Fibroblast of the conjunctiva (primary cell): ENCODE results near the gene TBC1D3B.
"Not testable (repeated sequence)": the region's sequence is repeated elsewhere in the genome, so short reads cannot be mapped to it uniquely, and the experiment has no call there.

Source experiments
- DNase-seq: peaks from one replicate; pipeline ENCODE4 v3.0.0-alpha.2; 2010; ENCODE audit warnings: low read depth

Gene TBC1D3B

DNA sequence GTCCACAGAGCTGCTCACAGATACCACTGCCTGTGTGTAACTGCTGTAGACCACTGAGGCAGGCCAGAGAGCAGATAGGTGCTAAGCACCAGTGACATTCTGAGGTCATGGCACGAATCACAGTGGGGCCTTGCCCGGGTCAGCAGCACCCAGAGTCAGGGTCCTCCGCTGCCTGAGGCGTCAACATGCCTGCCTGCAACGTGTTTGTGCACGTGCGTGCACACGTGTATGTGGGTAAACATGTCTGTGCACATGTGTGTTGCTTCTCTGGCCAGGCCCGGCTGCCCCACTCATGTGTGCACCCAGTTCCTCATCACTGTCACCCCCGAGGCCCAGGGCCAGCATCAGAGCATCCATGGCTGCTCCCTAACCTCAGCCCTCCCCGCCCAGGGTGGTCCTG, at the start of gene TBC1D3B:
TSS of gene TBC1D3B (minus strand) at position 101 of the 400 bp plus-strand sequence. CDS start 1,586 bp downstream, outside the sequence.
- DNase-seq = not testable (repeated sequence)

DNA sequence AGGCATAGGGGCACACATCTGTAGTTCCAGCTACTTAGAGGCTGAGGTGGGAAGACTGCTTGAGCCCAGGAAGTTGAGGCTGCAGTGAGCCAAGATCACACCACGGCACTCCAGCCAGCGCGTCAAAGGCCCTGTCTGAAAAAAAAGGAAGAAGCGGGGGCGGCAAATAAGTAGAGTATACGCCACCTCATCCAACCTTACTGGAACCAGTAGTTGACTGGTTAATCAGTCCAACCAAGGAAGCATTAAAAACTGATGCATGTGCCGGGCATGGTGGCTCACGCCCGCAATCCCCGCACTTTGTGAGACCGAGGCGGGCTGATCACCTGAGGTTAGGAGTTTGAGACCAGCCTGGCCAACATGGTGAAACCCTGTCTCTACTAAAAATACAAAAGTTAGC, 46.5 kb upstream of the TBC1D3B start:
- not testable (repeated sequence) for DNase-seq

DNA sequence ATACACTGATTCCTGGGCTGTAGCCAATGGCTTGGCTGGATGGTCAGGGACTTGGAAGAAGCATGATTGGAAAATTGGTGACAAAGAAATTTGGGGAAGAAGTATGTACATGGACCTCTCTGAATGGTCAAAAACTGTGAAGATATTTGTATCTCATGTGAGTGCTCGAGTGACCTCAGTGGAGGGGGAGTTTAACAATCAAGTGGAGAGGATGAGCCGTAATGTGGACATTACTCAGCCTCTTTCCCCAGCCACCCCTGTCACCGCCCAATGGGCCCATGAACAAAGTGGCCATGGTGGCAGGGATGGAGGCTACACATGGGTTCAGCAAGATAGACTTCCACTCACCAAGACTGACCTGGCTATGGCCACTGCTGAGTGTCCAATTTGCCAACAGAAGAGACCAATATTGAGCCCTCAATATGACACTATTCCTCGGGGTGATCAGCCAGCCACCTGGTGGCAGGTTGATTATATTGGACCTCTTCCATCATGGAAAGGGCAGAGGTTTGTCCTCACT, 45.2 kb upstream of the TBC1D3B start:
- DNase-seq = not testable (repeated sequence)

DNA sequence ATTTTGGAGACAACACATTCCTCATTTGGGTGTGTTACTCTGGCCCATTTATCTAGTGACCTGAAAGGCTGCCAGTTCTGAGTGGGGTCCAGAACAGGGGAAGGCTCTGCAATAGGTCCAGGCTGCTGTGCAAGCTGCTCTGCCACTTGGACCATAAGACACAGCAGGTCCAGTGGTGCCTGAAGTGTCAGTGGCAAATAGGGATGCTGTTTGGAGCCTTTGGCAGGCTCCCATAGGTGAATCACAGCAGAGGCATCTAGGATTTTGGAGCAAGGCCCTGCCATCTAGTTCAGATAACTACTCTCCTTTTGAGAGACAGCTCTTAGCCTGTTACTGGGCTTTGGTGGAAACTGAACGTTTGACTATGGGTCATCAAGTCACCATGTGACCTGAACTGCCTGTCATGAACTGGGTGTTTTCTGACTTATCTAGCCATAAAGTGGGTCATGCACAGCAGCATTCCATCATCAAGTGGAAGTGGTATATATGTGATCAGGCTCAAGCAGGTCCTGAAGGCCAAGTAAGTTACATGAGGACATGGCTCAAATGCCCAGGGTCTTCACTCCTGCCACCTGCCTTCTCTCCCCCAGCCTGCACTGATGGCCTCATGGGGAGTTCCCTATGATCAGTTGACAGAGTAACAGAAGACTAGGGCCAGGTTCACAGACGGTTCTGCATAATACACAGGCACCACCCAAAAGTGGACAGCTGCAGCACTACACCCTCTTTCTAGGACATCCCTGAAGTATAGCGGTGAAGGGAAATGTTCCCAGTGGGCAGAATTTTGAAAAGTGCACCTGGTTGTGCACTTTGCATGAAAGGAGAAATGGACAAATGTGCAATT, 44.5 kb upstream of the TBC1D3B start:
- not testable (repeated sequence) for DNase-seq

DNA sequence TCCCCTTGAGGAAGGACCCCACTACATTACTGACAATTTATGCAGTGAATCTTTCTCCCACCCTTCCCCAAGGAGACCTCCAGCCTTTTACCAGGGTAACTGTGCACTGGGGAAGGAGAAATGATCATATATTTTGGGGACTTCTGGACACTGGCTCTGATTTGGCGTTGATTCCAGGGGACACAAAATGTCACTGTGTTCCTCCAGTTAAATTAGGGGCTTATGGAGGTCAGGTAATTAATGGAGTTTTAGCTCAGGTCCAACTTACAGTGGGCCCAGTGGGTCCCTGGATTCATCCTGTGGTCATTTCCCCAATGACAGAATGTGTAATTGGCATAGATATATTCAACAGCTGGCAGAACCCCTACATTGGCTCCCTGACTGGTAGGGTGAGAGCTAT, 43.1 kb upstream of the TBC1D3B start:
- DNase-seq = not testable (repeated sequence)

DNA sequence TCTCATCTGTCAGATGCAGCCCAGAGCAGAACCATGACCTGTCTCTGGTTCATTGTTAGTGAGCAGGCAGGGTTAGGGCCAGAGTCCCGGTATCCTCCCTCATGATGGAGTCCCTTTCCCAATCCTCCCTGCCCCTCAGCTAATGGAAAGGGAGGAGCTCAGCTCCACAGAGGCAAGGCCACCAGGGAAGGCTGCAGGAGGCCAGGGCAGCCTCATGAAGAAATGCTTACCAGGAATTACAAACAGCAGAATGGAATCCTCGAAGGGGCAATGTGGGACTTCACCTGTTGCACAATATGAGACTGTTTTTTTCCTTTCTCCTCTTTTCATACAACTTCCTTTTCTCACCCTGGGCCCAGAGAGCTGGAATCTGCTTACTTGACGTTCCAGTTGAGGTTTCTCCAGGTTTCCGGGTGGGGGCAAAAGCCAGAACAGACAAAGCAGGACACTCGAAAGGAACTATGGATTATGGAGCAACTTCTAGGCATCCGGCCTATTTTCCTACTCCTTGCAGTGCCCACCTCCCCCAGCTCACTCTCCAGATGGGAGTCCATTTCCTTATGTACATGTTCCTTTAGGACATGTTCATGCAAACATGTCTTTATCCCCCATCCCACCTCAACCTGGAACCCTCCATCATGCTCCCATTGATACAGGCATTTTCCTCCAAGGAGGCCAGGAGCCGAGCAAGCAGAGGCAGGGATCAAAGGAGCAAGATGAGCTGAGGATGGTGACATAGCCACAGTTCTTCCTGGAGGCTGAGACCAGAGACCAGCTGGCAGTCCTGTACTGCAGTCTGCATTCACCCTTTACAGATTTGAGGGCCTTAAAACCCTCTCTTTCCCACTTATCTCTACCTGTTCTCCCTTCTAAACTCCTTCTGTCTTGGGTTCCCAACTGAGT, 39.2 kb upstream of the TBC1D3B start:
- not testable (repeated sequence) for DNase-seq

DNA sequence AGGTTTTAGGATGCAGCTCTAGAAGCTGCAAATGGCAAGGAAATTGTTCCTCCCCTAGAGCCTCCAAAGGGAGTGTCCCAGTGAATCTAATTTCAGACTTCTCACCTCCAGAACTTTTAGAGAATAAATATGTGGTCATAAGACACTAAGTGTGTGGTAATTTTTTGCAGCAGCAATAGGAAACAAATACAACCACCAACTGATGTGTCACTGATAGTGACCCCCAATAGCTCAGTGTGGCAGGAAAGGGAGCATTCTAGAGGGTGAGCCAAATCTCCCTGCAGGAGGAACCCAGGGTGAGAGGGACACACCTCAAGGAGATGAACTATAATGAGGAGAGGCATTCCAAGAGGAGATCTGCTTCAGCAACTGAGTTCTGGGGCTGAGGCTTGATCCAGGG, 38.5 kb upstream of the TBC1D3B start:
- no peak for DNase-seq

DNA sequence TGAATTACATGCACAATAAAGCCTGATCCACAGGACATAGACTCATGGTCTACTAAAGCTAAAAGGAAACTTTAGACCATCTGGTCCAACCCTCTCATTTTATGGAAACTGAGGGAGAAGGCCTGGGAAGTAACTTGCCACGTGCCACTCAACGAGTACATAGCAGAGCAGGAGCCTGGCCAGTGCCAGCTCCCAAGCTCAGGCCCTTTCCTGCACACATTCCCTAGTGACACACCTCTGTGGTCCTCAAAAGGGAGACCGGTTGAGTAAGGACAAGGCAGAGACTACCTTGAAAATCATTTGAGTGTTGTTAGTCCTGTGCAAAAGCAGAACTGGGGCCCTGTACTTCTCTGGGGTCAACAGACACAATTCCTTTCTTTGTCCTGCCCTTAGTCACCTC, 37.3 kb upstream of the TBC1D3B start:
- no peak for DNase-seq

DNA sequence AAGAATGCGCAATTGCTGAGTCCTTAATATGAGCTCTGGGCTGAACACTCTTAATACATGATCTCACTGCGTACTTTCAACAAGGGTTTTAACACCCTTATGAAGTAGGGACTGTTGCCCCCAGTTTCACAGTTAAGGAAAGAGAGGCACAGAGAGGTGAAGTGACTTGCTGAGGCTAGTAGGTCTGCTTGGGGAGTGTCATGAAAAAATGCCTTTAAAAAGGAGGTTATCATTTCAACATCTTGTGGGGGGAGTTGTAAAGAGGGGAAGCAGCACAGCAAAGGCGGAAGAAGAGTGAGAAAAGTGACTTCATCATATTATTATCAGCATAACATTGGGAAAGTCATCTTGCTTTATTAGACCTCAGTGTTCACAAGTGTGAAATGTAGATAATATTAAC, 36.5 kb upstream of the TBC1D3B start:
- no peak for DNase-seq

DNA sequence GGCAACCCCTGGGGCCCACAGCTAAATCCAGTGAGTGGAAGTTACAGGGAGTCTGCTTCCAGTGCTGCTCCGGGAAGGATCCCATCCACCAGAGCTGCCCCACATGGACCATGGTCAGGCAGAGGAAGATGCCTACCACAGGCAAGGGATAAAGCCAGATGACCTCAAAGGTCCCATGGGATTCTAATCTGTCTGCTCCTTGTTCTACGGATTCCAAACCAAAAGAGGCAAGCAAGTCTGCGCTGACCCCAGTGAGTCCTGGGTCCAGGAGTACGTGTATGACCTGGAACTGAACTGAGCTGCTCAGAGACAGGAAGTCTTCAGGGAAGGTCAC, 35.8 kb upstream of the TBC1D3B start:
- DNase-seq = no peak

DNA sequence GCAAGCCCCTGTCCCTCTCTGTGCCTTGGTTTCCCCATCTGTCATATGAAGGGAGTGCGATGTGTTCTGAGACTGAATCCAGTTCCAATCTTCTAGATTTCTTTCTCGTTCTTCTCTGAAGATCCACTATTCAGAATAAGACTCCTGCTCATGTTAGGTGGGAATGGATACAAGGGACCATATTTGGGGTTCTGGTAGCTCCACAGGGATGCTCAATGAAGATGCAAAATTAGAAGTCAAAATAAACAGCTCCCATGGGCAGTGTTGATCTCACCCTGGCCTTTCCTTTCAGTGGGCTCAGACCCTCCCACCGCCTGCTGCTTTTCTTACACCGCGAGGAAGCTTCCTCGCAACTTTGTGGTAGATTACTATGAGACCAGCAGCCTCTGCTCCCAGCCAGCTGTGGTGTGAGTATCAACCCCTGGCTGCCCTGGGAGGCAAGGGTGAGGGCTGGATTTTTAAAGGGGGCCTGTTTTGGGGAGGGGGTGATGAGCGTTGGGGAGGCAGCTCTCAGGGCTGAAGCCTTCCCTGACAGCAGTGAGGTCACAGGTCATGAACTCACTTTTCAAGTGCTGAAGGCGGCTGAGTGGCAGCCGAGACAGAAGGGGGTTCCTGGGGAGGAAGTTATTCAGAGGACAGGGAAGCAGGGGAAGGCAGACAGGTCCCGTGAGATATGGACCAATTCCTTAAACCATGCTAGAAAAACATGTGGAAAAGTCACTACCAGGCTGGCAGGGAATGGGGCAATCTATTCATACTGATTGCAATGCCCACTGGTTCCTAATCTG, 35.2 kb upstream of the TBC1D3B start:
- DNase-seq = not testable (repeated sequence)

DNA sequence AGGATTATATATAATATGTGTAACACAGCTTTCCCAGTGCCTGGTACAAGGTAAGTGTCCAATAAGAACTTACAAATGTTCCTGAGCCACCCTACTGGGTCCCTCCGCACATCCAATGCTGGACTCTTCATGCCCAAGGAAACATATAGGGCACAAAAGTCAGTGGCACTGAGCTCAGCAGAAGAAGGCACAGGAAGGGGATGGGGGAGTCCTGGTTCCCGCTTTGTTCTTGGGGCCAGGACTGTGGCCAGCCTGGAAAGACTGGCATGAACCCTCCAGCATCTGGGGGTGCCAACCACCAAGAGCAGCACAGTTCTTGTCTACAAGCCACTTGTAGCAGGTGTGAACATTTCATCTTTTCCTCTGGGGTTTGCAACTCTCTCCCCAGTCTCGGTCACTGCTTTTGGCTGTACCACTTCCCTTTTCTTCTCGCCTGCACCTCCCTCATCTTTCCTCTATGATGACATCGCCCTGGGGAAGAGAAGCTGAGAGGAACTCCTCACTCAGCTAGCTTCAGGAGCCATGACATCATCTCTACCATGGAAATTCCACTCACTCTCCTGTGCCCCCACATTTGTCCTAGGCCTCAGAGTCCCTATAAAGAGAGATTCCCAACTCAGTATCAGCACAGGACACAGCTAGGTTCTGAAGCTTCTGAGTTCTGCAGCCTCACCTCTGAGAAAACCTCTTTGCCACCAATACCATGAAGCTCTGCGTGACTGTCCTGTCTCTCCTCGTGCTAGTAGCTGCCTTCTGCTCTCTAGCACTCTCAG, 34.2 kb upstream of the TBC1D3B start, which contains the start of gene CCL4L2:
TSS of gene CCL4L2 (plus strand) at position 625 of the 773 bp plus-strand sequence.
- DNase-seq = not testable (repeated sequence)

DNA sequence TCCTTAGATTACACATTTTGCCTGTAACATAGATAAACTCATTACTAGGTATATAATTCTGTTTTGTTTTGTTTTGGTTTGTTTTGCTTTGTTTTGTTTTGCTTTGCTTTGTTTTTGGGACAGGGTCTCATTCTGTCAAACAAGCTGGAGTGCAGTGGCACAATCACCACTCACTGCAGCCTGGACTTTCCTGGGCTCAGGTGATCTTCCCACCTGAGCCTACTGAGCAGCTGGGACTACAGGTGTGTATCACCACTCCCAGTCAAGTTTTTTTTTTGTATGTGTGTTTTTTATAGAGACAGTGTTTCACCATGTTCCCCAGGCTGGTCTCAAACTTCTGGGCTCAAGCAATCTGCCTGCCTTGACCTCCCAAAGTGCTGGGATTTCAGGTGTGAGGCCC, 33.1 kb upstream of the TBC1D3B start:
- DNase-seq = no peak

DNA sequence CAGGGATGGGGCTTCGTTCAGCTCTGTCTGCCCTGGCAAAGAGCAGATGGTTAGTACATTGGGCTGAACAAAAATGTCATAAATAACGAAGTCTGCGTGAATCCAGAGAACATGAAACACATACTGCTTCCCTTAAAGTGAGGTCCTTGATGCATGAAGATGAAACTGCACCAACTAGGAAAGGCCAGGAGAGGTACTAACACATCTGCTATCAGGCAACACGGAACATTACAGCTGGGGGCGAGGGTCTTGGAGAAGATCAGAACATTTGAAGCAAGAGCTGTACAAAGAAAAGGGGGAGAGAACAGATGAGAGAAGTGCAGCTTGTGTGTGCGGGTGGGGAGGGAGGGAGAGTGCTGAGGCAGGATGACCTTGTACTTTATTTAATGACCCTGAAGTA, 30.9 kb upstream of the TBC1D3B start:
- DNase-seq = not testable (repeated sequence)

DNA sequence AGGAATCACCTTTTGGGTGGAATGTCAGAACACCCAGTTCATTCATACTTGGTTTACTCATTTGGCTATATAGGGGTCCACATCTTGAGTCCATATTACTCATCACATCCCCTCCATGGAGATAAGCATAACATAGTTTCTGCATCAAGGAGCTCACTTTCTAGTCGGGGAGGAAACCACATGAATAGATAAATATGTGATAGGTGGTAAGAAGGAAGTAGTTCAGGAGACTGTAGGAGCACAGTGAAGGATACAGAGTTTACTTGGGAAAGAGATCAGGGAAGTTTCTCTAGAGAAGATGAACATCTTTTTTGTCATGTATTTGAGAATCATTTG, 30.0 kb upstream of the TBC1D3B start:
- not testable (repeated sequence) for DNase-seq

DNA sequence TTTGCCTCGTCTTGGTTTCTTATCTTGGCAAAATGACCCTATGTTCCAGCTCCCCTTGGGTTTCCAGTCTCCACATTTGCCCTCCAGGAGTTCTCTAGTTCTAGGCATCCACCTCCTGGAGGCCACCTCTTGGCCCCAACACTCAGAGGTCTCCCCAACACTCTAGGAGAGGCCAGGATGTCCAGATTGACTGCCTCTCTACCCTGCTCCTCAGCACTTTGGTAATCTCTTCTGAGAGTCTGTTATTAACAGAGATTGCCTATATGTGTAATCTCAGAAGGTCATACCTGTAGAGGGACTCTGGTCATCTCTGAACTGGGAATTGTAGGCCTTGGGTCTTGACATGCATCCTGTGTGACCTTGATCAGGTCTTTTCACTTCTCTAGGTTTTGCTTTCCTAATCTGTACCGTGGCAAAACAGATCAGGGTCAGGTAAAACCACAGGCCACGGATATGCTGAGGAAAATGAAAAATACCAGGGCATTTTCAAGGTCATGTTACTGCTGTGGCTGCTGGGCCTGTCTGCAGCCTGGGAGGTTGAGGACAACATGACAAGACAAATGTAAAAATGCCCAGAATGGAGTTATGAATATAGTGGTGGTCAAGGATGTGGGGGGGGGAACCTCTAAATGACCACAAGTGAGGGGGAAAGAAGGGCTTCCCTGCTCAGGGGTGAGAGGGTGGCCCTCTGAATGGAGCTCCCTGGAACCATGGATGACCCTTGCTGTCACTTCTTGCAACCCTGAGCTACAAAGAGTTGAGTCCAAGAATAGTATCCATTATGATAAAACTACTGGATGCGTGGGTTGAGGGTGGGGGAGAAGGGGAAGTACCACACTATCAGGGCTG, 29.4 kb upstream of the TBC1D3B start:
- DNase-seq = no peak

DNA sequence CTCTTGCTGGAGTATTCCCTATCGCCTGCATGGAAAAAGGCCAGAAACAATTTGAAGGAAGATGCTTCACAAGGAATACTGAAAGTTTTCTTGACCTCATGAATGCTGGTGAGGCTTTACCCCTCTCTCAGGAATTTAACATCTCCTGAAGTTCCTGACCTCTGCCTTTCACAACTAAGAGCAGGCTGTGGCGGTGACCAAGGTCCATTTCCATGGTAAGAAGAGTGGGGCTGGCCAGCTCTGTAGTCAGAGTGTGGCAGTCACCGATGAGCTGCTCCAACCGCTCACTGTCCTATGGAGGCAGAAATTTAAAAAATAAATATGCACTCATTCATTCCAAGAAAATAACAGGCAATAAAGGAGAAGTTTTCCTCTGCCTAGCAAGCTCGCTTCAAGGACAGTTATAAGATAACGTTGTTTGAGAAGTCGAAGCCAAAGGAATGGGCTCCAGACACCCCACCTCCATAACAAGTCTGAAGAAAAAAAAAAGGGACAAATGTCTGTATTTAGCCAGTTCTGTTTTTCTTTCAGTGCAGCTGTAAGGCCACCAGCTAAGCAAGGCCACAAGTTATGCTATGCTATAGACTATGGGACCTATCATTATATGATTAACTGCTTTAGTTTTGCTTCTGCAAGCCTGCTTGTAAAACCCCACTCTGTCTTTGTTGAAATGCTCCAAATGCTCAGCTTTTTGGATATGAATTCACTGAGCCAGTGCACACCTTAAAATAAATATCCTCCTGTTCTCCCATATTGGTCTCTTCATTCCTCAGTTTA, 28.5 kb upstream of the TBC1D3B start:
- DNase-seq = no peak

DNA sequence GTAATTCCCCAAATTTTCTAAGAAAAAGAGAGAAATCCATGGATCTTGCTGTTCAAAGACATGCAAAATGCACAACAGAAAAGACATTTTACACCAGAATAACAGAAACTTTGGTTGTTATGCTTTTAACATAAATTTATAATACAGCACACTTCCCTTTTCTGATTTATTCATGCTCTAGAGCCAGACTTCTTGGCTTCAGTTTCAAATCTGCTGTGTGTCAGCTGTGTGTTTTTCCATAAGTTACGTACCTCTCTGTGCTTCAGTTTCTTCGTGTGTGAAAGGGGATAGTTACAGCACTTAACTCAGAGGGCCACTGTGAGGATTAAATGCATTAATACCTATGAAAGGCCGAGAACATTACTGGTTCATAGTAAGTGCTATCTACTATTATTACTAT, 26.9 kb upstream of the TBC1D3B start:
- no peak for DNase-seq

DNA sequence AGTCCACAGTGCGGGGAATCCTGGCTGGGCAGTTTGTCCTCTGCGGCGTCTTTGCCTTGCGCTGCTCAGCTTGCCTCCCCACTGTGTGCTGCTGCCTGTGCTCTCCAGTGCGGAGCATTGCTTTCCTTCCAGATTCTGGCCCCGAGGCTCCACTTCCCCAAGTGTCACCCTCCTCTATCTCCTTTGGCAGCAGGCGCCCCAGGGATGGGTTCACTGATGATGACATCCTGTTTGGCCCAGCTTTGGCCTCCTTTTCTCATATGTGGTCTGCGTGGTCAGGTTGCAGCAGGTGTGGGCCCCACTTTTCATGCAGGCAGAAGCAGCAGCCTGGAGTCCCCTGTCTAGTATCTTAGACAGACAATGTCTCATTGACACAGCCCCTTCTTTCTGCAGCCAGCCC, 25.1 kb upstream of the TBC1D3B start:
- not testable (repeated sequence) for DNase-seq
